ENCODE measurements around the gene SCO2.

Gene SCO2

GRCh38 chr22:50473855-50474671 lies 51.3 kb downstream of the SCO2 start:
- DNase-seq = peak; percentile 60

Data from stimulated activated CD4-positive, alpha-beta T cell treated with anti-CD3 and anti-CD28 coated beads, Interleukin-15, amount 100 ng/mL, for 24 hours (primary cell).